ENCODE results near the gene HHIPL1. TPM values are rescaled to one million over a fixed set of nuclear protein-coding genes. Genes with fewer than 3 reads are reported as not detected.

The HHIPL1 gene
- total RNA-seq, 4 donors from 2014 or later = 2.6 to 3.9 (median 3.1) TPM

DNA sequence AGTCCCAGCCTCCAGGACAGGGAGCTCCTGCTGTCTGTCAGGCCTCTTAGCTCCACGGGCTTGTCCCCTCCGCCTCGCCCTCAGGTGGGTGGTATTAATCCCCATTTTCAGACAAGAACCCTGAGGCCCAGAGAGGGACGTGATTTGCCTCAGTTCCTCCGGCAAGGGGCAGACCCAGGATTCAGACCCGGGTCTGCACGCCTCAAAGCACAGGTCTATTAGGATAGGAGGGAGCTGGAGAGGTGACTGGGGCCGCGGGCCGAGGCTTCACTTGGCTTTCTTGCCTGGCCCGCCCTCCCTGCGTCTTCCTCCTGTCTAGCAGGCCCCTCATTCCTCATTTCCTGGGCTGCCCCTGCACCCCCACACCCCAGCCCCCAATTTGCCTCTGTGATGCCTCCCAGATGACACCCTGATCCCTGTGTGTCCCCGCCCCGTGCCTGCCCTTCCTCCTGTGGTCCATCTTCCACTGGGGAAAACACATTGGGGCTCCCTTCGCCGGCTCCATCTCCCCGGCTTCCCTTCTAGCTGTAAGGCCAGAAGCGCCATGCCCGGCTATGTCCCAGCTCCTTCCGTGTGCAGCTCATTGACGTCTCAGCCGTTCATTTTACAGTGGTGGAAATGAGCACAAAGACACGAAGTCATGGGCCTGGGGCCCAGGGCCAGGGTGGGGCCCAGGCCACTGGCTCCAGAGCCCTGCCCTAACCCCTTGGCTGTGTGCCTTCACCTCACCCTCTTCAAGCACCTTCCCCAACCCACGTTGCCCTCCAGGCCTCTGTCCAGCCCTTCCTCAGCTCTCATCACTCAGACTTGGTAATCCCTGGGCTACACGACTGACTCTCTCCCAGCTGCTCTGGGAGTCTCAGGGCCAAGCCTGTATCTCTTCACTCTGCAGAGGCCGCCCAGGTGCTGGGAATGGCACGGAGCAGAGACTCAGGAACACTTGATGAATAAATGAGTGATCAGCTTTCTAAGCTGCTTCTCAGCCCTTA lies 23.7 kb downstream of the HHIPL1 start:
- Histone ChIP-seq H3K27me3 (no peaks in the 10 kb centered on the region), H3K36me3 (peaks cover 0 to 9% (median 0%) of the 10 kb centered on the region in 3 donors), H3K27ac (no peak overlapping the region), H3K9me3 (no peaks in the 10 kb centered on the region), H3K4me1 (peaks cover 0 to 31% (median 11%) of the 10 kb centered on the region in 4 donors), H3K4me3 (no peak overlapping the region)
- DNase-seq (ENCODE audit: low spot score in 2 of 2) = no peak
- WGBS, 2 donors = 90 to 93% methylated on average over 27 of the region's 27 CpGs
- no peak for TF ChIP-seq EP300 (IDR thresholded peaks at IDR 0.05)
- TF ChIP-seq, protein P1, sequence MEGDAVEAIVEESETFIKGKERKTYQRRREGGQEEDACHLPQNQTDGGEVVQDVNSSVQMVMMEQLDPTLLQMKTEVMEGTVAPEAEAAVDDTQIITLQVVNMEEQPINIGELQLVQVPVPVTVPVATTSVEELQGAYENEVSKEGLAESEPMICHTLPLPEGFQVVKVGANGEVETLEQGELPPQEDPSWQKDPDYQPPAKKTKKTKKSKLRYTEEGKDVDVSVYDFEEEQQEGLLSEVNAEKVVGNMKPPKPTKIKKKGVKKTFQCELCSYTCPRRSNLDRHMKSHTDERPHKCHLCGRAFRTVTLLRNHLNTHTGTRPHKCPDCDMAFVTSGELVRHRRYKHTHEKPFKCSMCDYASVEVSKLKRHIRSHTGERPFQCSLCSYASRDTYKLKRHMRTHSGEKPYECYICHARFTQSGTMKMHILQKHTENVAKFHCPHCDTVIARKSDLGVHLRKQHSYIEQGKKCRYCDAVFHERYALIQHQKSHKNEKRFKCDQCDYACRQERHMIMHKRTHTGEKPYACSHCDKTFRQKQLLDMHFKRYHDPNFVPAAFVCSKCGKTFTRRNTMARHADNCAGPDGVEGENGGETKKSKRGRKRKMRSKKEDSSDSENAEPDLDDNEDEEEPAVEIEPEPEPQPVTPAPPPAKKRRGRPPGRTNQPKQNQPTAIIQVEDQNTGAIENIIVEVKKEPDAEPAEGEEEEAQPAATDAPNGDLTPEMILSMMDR (IDR thresholded peaks at IDR 0.05) = no peak
- TF ChIP-seq POLR2A (IDR thresholded peaks at IDR 0.05) = no peak

DNA sequence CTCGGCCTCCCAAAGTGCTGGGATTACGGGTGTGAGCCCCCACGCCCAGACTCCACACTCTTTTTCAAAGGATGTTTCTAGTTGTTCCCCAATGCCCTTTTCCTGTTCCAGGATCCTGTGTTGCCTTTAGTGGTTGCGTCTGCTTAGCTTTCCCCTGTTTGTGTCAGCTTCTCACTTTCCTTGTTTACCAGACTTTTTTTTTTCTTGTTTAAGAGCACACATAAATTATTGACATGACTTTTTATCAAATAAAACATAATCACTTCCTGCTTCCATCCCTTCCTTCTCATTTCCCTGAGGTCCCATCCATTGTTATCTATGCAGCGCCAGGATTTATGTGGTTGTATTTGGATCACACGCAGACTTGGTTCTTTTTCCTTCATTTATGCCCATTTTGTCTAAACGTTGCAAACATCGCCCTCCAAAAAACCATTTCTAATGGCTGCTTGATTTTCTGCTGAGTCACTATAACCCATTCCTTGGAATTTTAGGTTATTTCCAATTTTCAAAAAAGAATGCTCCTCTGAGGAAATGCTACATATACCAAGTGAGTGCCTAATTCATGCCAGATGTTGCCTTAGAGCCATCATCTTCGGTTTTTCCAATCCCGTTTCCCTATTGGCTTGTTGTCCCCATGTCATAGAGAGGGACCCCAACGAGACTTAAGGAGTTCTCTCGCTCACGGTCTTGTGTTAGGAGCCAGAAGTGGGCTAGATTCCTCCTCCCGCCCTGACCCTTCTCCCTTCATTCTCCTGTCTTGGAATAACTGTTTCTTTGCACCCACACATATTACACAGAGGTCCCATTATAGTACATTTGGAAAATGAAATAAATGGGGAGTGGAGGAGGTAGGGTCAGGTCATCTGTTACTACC lies 25.7 kb downstream of the HHIPL1 start:
- H3K27me3 ChIP-seq = no peaks in the 10 kb centered on the region
- no peak overlapping the region for H3K4me3 ChIP-seq
- H3K27ac ChIP-seq = no peak overlapping the region
- no peak for TF ChIP-seq POLR2A (IDR thresholded peaks at IDR 0.05)
- no peak for TF ChIP-seq EP300 (IDR thresholded peaks at IDR 0.05)
- TF ChIP-seq, protein P1 (IDR thresholded peaks at IDR 0.05) = no peak
- WGBS, 2 donors = 45 to 51% methylated on average over 14 of the region's 14 CpGs
- no peaks in the 10 kb centered on the region for H3K36me3 ChIP-seq
- no peak for DNase-seq (ENCODE audit: low spot score in 2 of 2)
- H3K4me1 ChIP-seq = peaks cover 0 to 31% (median 11%) of the 10 kb centered on the region in 4 donors
- no peaks in the 10 kb centered on the region for H3K9me3 ChIP-seq

DNA sequence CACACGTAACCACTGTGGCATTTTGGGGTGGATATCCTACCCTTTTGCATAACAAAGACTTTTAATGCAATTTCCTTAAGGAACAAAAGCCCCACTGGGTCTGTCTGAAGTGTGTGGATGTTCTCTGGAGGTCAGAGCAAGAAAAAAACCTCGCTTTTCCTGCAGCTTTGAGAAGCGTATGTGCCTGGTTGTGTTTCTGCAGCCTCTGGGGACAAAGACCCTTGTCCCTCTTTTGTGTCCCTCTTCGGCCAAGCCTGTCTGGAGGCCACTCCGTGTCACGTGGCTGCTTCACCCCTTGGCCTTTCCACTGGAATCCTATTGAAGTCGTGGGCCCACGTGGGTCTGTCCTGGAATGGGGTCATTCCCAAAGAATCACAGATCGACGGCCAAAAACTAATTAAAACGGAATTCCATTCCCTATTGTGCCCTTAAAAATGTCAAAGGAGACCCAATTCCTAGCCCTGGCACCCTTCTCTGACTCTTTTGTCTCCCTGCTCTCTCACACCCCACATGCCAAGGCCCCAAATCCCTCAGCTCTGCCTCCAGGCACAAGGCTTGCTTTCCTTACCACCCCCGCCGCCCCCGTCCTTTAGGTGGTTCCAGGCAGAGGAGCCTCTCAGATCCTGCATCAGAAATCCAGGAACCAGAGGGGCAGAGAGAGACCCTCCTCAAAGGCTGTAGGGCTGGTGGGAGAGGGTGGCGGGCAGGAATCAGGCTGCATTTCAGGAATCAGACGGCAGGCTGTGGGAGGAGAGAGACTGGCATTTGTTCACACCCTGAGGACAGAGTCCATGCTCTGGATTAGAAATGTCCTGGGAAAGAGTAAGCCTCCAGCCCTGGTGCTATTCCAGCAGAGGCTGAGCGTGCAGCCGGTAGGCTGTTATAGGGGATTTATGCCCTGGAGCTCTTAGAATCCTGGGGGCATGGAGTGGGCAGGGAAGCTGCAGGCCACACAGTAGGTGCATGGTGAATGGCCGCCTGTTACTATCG lies 26.6 kb downstream of the HHIPL1 start:
- Histone ChIP-seq H3K4me3 (no peak overlapping the region), H3K4me1 (peaks cover 0 to 31% (median 11%) of the 10 kb centered on the region in 4 donors), H3K27ac (peak overlapping the region in 2 of 4 donors; percentile 4 to 47), H3K27me3 (no peaks in the 10 kb centered on the region), H3K9me3 (no peaks in the 10 kb centered on the region), H3K36me3 (no peaks in the 10 kb centered on the region)
- no peak for DNase-seq (ENCODE audit: low spot score in 2 of 2)
- 37 to 38% methylated on average over 16 to 20 of the region's 20 CpGs for WGBS, 2 donors
- TF ChIP-seq EP300 (IDR thresholded peaks at IDR 0.05) = no peak

DNA sequence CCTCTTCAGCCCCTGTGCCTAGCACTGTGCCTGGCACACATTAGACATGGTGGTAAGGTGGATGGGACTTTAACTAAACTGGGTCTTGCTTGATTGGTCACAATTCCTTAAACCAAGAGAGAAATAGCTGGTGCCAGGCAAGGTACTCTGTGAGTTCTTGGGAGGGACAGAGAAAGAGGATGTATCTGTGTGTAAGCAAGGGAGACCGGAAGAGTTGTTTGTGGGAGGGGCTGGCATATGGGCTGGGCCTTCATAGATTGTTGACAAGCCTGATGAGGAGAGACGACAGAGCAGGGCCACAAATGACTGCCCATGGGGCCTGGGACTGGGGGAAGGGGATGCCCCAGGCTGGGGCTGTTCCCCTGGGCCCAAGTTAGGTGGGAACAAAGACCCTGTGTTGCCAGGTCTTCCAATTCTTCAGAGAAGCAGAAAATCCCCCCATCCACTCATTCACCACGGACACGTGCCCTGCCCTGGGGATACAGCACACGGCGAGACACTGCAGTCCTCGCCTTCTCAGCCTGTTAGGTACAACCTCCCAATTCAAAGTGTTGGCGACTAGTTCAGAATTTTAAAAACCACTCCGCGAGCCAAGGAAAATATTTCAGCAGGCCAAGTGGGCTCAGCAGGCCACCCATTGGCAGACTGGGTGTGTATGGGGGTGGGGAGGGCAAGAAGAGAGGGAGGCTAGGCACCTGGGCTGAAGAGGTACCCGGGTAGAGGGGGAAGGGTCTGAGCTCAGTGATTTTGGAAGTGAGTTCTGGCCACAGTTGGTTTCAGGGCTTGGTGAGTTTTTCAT lies 27.8 kb downstream of the HHIPL1 start:
- peak overlapping the region in 1 of 4 donors; percentile 11 for H3K27ac ChIP-seq
- no peak overlapping the region for H3K4me3 ChIP-seq
- peaks cover 0 to 31% (median 11%) of the 10 kb centered on the region in 4 donors for H3K4me1 ChIP-seq
- 60 to 75% methylated on average over 7 to 11 of the region's 11 CpGs for WGBS, 2 donors
- H3K27me3 ChIP-seq = no peaks in the 10 kb centered on the region
- DNase-seq (ENCODE audit: low spot score in 2 of 2) = no peak
- TF ChIP-seq POLR2A (IDR thresholded peaks at IDR 0.05) (no peak), EP300 (IDR thresholded peaks at IDR 0.05) (no peak)
- TF ChIP-seq, protein P1 (IDR thresholded peaks at IDR 0.05) = no peak
- no peaks in the 10 kb centered on the region for H3K36me3 ChIP-seq
- H3K9me3 ChIP-seq = peaks cover 0 to 7% (median 0%) of the 10 kb centered on the region in 4 donors

Measured in tibial nerve (tissue), 4 donors.